ENCODE results near the gene EHD4.
A peak's percentile ranks its signal among the peaks of the same experiment; 100 is the strongest.

The EHD4 gene

GRCh38 chr15:41881086-41881485 is 91.3 kb downstream of the EHD4 start:
- no peak for DNase-seq (ENCODE audit: low read depth in 2 of 2)

GRCh38 chr15:41880156-41880877 is 92.0 kb downstream of the EHD4 start:
- DNase-seq (ENCODE audit: low read depth in 2 of 2) = no peak

DNA sequence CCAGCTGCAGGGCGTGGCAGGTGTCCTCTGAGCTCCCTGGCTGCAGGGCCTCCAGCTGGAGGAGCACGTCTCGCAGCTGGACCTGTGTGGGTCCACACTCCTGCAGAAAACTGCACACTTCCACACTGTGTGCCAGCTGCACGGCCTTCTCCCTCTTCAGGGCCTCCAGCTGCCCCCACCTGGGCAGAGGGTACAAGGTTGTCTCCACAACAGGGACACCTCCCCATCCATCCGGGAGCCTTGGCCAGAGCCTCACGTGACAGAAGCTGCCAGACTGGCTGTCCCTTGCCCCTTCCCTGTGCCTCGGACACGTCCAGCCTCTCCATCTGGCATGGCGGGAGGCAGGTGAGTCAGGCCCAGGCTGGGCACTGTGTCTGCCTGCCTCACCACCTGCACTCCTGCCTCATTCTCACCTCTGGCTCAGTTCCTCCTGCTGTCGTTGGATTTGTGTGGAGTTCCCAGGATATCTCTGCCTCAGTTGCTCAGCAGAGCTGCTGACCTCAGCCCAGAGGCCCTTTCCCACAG is 93.0 kb downstream of the EHD4 start:
- DNase-seq (ENCODE audit: low read depth in 2 of 2) = no peak

DNA sequence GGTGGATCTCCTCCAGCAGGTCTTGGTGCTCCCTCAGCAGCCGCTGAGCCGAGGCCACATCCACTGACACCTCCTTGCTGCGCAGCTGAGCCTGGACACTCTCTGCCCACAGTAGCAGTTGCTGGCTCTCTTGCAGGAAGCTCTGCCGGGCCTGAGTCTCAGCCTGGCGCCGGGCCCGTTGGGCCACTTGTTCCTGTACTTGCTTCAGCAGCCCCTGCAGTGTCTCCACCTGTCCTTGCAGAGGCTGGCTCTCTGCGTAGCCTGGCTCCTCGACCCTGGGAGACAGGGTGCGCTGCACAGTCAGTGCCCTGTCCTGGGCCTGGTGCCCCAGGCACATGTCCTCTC is 94.0 kb downstream of the EHD4 start:
- DNase-seq (ENCODE audit: low read depth in 2 of 2) = no peak

GRCh38 chr15:41877631-41878354 is 94.6 kb downstream of the EHD4 start:
- DNase-seq (ENCODE audit: low read depth in 2 of 2) = no peak

DNA sequence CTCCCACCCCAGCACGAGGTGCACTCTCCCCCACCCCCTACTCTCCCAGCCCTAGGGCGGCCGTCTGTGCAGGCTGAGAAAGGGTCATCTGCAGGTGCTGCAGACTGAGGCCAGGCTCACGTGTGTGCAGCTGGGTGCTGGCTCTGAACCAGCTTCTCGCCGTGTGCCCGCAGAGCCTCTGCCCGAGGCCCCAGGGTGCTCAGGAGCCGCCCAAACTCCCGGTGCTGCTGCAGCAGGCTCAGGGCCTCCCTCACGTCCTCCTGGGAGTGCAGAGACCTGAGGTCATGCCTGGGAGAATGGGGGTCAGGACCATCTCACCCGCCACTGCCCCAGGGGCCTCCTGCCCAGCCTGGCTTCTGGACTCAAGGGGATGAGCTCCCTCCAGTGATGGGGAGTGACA is 95.7 kb downstream of the EHD4 start:
- no peak for DNase-seq (ENCODE audit: low read depth in 2 of 2)

- no peak for DNase-seq (ENCODE audit: low read depth in 2 of 2)
Observed at GRCh38 chr15:41876007-41876406, 96.3 kb downstream of the EHD4 start.

- DNase-seq (ENCODE audit: low read depth in 2 of 2) = no peak
Observed at GRCh38 chr15:41874736-41875135, 97.6 kb downstream of the EHD4 start.

DNA sequence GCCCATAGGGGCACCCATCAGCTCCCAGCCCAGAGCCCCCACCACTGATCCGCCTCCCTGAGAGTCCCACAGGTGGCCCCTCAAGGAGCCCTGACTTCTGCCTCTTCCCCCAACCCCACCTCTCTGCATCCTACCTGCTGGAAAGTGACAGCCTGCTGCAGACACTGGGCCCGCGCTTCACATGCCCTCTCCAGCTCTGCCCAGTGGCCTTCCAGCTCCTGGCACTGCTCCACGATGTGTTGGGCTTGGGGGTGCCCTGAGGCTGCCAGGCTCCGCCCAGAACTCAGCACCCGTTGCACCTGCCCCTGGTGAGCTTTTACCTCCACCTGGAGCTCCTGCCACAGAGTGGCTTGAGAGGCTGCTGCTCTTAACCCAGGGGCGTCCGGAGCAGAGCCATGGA is 98.6 kb downstream of the EHD4 start:
- DNase-seq (ENCODE audit: low read depth in 2 of 2) = no peak

DNA sequence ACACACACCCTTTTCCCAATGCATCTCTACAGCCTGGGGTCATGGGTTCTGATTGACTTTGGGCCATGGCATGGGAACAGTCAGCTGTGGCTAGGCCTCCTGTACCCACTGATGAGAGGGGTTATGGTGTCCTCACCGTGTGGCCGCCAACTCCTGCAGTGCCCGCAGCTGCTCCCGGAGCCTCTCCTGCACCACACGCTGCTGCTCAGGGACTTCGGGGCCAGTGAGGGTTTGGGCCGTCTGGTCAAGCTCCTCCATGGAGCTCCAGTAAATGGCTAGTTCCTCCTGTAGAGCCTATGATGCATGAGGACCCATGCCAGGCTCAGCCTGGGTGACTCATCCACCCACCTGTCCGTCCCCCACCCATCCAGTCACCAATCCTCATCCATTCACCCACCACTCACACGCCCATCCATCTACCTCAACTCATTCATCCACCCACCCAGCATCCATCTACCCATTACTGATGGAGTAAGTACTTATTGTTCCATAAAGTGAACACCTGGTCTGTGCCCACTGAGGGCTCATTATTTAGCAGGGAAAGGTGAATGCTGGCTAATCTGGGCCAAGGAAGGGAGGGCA is 100.1 kb downstream of the EHD4 start:
- no peak for DNase-seq (ENCODE audit: low read depth in 2 of 2)

DNA sequence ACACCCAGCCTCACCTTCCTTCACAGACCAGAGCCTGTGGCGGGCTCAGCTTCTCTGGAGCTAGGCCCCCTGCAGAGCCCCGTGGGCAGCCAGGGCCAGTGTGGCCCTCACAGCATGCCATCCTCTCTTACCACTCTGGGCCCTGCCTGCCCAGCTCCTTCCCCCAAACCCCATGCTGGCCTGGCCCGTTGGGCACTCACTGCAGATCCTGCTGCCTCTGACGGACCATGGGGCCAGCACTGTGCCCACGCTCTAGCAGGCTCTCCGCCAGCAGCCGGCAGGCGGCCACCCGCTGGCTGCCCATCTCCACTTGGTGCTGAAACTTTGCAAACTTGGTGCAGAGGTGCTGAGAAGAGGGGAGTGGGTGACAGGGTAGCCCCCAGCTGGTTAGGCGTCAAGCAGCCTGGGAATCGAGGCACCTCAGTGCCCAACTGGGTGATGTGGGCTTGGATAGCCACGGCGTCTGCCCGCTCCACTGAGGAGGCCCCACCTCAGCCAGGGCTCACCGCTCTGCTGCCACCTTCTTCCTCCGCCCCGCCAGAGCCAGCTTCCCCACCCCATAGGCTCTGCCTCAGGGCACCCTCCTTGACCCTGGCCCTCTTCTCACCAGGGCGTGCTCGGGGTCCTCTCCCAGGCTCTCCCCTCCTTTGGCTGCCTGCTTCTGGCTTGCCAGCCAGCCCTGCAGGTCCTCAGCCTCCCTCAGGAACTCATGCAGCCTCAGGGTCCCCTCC is 101.0 kb downstream of the EHD4 start:
- DNase-seq (ENCODE audit: low read depth in 2 of 2) = no peak

DNA sequence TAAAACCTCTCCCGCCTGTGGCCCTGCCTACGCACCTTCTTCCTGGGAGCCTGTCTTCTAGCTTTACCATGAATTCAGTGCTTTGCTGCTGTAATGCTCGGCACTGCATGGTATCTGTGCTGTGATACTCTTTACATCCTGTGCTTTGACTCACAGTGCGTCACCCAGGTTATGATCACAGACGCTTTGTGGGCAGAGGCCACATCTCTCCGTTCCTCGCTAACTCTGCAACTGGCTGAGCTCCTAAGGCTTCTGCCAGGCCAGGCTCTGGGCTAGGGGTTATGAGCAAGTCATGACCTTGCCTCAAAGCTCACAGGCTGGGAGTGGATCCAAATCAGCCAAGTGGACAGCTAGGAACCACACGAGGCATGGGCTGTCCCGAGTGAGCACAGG is 101.7 kb downstream of the EHD4 start:
- peak; percentile 41 to 49 for DNase-seq (ENCODE audit: low read depth in 2 of 2)

DNA sequence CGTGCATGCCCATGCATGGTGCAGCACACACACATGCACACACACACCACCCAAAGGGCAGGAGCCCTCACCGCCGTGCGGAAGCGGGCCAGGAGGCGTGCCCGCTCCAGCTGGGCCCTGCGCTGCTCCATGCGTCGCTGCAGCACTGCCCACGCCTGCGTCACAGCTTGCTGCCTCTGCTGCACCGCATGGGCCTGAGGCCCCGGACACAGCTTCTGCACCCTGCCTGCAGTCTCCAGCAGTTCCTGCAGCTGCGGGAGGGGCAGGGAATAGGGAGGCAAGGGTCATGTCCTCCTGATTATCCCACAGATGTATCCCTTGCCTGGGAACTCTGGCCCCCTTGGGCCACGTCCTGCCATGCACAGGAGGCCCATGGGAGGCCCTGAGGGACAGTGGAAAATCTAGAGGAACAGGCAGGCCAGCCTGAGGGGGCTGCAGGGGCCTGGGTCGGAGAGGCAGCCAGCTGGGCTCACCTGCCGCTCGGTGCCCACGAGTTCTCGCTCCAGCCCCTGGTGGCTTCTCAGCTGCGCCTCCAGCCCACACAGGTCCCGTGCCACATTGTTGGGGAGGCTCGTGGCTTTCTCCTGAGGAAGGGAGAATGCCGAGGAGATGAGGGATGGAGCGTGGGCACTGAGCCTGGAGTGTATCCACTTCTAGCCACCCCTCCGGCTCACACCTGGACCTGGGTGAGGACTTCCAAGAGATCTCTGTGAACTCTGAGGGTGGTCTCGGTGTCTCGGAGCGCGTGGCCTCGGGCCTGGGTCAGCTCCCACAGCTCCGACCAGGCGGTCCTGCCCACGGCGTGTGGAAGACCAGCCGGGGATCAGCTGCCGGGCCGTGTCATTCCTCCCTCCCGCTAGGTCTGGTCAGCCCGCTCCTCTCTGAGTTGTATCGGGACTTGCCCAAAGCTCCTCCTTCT is 102.3 kb downstream of the EHD4 start:
- no peak for DNase-seq (ENCODE audit: low read depth in 2 of 2)

DNA sequence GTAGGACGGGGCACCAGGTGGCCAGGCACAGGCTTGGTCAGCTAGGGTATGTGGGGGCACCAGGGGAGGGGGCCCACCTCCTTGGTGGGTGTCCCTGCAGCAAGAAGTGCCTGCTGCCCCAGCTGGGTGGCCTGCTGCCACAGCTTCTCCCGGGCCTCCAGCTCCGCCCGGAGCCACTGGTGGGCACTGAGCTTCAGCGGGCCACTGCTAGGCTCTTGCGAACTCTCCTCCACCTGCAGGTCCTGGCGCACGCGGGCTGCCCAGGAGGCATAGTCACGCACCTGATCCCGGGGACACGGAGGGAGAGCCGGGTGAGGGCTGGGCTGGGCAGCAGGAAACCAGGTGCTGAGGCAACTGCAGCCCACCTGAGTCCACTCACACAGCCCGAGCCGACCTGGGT is 104.0 kb downstream of the EHD4 start:
- DNase-seq (ENCODE audit: low read depth in 2 of 2) = no peak

GRCh38 chr15:41866872-41867579 is 105.3 kb downstream of the EHD4 start:
- no peak for DNase-seq (ENCODE audit: low read depth in 2 of 2)

DNA sequence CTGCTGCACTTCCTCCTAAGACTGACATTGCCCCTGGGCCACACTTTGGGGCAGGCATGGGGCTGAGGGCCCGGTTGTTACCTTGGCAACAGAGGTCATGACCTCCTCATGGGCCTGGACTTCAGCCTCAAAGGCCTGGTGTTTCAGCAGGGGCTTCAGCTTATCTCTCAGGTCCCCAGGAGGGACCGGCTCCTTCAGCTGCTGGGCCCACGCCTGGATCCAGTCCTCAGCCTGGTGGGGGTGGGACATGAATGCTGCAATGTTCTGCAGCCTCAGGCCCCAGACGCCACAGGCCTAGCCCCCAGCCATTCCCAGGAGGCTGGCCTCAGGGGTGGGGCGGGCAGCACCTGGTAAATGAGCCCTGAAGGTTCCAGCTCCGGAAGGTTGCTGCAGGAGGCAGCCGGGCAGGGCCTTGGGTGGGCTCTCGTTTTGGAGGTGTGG is 106.1 kb downstream of the EHD4 start:
- no peak for DNase-seq (ENCODE audit: low read depth in 2 of 2)

GRCh38 chr15:41865490-41866055 is 106.8 kb downstream of the EHD4 start:
- no peak for DNase-seq (ENCODE audit: low read depth in 2 of 2)

DNA sequence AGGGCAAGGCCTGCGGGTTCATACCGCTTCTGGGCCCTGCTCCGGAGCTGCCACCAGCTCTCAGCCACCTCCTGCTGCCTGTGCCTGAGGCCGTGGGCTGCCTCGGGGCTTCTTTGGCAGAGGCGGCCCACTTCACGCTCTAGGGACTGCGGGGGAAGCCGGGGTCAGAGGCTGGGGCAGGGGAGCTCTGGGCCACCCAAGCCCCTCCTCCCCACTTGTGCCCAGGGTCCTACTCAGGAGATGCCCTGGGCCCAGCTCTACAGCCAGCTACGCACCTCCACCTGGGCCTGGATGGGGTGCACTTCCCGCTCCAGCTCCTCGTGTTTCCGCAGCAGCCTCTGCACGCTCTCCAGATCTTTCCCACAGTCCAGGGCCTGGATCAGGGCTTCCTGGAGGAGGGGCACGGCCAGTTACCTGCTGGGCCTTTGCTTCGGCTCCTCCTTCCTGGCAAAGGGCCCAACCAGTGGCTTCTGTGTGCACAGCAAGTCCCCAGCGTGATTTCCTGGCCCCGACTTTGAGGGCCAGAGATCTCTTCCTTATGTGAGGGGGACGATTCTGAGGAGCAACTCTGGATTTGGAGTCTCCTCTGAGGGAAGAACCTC is 109.7 kb downstream of the EHD4 start:
- DNase-seq (ENCODE audit: low read depth in 2 of 2) = no peak

- no peak for DNase-seq (ENCODE audit: low read depth in 2 of 2)
Observed at GRCh38 chr15:41861736-41862356, 110.5 kb downstream of the EHD4 start.

All from stimulated activated CD4-positive, alpha-beta T cell treated with anti-CD3 and anti-CD28 coated beads, Interleukin-12 subunit alpha, Interleukin-12 subunit beta, amount 100 ng/mL, for 24 hours (primary cell).